Measurements from ENCODE around the gene TYMP. TPM values are rescaled to one million over a fixed set of nuclear protein-coding genes. Genes with fewer than 3 reads are reported as not detected.

The TYMP gene
- total and polyA plus RNA-seq, 2 donors (not counting 3 experiments of a cell fraction or from before 2014, with no cell fraction given), result 2.0 to 2.4 TPM

DNA sequence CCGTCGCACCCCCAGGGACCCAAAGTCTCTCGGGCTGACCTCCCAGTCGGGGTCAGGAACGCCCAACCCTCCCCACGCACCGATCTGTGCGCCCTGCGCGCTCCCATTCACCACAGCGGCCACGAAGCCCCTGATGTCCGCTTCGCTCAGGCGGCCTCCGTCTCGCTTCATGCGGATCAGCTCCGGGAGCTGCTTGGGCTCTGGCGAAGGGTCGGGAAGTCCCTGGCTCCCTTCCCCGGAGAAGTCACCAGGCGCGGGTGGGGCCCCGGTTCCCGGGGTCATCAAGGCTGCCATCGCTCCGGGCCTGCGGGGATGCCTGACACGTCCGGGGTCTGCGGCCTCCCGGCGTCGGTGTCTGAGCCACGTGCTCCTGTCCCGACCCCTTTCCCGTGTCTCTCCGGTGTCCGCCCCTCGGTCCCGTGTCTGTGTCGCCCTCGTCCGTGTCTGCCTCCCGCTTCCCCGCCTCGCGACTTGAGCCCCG lies 356 bp downstream of the TYMP start:
- no peak for TF ChIP-seq JUN (IDR thresholded peaks at IDR 0.05; ENCODE audit: borderline replicate concordance, insufficient read depth, insufficient read length, low read depth)
- TF ChIP-seq POLR2A (IDR thresholded peaks at IDR 0.05; ENCODE audit: low read depth, low read length), result no peak
- TF ChIP-seq GATA2 (IDR thresholded peaks at IDR 0.05; ENCODE audit: insufficient read depth, insufficient read length, low read depth, low read length), result no peak
- TF ChIP-seq POLR2AphosphoS5 (IDR thresholded peaks at IDR 0.05; ENCODE audit: insufficient read depth, low read depth, low read length), result no peak
- TF ChIP-seq MYC (IDR thresholded peaks at IDR 0.05; ENCODE audit: low read depth, low read length), result no peak
- TF ChIP-seq, protein P1, sequence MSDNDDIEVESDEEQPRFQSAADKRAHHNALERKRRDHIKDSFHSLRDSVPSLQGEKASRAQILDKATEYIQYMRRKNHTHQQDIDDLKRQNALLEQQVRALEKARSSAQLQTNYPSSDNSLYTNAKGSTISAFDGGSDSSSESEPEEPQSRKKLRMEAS (IDR thresholded peaks at IDR 0.05; ENCODE audit: insufficient read depth, insufficient read length), result no peak
- no peak for TF ChIP-seq FOS (IDR thresholded peaks at IDR 0.05; ENCODE audit: borderline replicate concordance, insufficient read depth, low read length)
- TF ChIP-seq EZH2 (IDR thresholded peaks at IDR 0.05; ENCODE audit: borderline replicate concordance, low read depth, low read length, severe bottlenecking), result no peak
- TF ChIP-seq, protein P2, sequence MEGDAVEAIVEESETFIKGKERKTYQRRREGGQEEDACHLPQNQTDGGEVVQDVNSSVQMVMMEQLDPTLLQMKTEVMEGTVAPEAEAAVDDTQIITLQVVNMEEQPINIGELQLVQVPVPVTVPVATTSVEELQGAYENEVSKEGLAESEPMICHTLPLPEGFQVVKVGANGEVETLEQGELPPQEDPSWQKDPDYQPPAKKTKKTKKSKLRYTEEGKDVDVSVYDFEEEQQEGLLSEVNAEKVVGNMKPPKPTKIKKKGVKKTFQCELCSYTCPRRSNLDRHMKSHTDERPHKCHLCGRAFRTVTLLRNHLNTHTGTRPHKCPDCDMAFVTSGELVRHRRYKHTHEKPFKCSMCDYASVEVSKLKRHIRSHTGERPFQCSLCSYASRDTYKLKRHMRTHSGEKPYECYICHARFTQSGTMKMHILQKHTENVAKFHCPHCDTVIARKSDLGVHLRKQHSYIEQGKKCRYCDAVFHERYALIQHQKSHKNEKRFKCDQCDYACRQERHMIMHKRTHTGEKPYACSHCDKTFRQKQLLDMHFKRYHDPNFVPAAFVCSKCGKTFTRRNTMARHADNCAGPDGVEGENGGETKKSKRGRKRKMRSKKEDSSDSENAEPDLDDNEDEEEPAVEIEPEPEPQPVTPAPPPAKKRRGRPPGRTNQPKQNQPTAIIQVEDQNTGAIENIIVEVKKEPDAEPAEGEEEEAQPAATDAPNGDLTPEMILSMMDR (IDR thresholded peaks at IDR 0.05; ENCODE audit: extremely low read depth in 1 of 2, insufficient read depth in 1 of 2, low read depth in 1 of 2, low read length in 2 of 2), result no peak
- BruUV-seq (replicated peaks), result no TSS peak
- Histone ChIP-seq H3K27me3 (ENCODE audit: control insufficient read depth in 2 of 2, insufficient read depth in 2 of 2, low read length in 2 of 2) (peaks cover 3 to 13% of the 10 kb centered on the region in 2 experiments), H3K9ac (replicated peaks; ENCODE audit: extremely low read depth, insufficient read depth, low read length) (no peak overlapping the region), H3K9me3 (replicated peaks; ENCODE audit: control insufficient read depth, insufficient read depth, low read length) (no peaks in the 10 kb centered on the region), H3K9me1 (replicated peaks; ENCODE audit: control insufficient read depth, extremely low read depth, insufficient read depth, low read length) (no peaks in the 10 kb centered on the region), H4K20me1 (replicated peaks; ENCODE audit: control insufficient read depth, extremely low read depth, insufficient read depth, low read length) (no peaks in the 10 kb centered on the region), H3K79me2 (ENCODE audit: control insufficient read depth, insufficient read depth, low read length) (peaks cover 3% of the 10 kb centered on the region), H3K4me1 (ENCODE audit: control insufficient read depth, extremely low read depth, insufficient read depth, low read length) (peaks cover 26% of the 10 kb centered on the region), H3K27ac (ENCODE audit: insufficient read depth, low read depth, low read length) (no peak overlapping the region), H3K4me3 (replicated peaks in 1 of 3; ENCODE audit: insufficient read depth in 1 of 3, low read depth in 1 of 3, low read length in 3 of 3) (no peak overlapping the region), H2AFZ (ENCODE audit: low read depth, low read length) (peak overlapping the region; percentile 24), H3K36me3 (ENCODE audit: control insufficient read depth in 2 of 2, extremely low read depth in 1 of 2, insufficient read depth in 2 of 2, low read length in 2 of 2) (no peaks in the 10 kb centered on the region), H3K4me2 (ENCODE audit: insufficient read depth, low read length) (no peak overlapping the region)
- POLR2A ChIA-PET, result no interaction called here
- dilution Hi-C loops (cut with MboI; ENCODE audit: extremely low pct_ligation_motif_present, low sequenced_read_pairs), result no loop called here
- CTCF ChIA-PET, result interaction anchor here (1.5 kb wide), 1 partner anchor 33 kb away, joined by 3 read pairs; the partner anchor contains the start of gene SYCE3
- DNase-seq (ENCODE audit: low read depth, low spot score), result no peak
- intact Hi-C loops (cut with micrococcal nuclease), result no loop called here
- FAIRE-seq, result no peak

Measured in endothelial cell of umbilical vein (primary cell).